Body of pancreas (tissue), 4 donors: ENCODE data around the gene SETBP1.

Source experiments
- POLR2A ChIP-seq, 3 donors: fragments of 450-650 bp; IDR thresholded peaks; one replicate each; pipeline ENCODE4 v1.6.1; 2016; ENCODE audit warnings: antibody characterized with exemption in 3 of 3, mild to moderate bottlenecking in 2 of 3
- TF ChIP-seq, protein P1 (sequence below), 7 experiments: fragments of 450-650 bp in 4 of 7; fragments of 200-600 bp in 3 of 7; sonication (generic) in 3 of 7; IDR thresholded peaks; one replicate each; pipeline ENCODE4 v1.5.1; 2016 to 2019; ENCODE audit warnings: antibody characterized with exemption in 7 of 7

GRCh38 chr18:44893966-44894365, 213.3 kb downstream of the SETBP1 start:
- TF ChIP-seq, protein P1, sequence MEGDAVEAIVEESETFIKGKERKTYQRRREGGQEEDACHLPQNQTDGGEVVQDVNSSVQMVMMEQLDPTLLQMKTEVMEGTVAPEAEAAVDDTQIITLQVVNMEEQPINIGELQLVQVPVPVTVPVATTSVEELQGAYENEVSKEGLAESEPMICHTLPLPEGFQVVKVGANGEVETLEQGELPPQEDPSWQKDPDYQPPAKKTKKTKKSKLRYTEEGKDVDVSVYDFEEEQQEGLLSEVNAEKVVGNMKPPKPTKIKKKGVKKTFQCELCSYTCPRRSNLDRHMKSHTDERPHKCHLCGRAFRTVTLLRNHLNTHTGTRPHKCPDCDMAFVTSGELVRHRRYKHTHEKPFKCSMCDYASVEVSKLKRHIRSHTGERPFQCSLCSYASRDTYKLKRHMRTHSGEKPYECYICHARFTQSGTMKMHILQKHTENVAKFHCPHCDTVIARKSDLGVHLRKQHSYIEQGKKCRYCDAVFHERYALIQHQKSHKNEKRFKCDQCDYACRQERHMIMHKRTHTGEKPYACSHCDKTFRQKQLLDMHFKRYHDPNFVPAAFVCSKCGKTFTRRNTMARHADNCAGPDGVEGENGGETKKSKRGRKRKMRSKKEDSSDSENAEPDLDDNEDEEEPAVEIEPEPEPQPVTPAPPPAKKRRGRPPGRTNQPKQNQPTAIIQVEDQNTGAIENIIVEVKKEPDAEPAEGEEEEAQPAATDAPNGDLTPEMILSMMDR (IDR thresholded peaks at IDR 0.05): no peak
- TF ChIP-seq POLR2A (IDR thresholded peaks at IDR 0.05): no peak
